K562 (cell line): Measurements from ENCODE around the gene VPREB1. TPM values are rescaled to one million over a fixed set of nuclear protein-coding genes. Genes with fewer than 3 reads are reported as not detected.
A peak's percentile ranks its signal among the peaks of the same experiment; 100 is the strongest.

ENCODE experiments used
- ARID3B ChIP-seq: fragments of 250-450 bp; sonication (Bioruptor Pico); IDR thresholded peaks from 2 replicates; pipeline ENCODE4 v1.4.0; 2020; ENCODE audit warnings: borderline replicate concordance
- BRD4 ChIP-seq: fragments of 200-600 bp; sonication (generic); IDR thresholded peaks from 2 replicates; pipeline ENCODE4 v1.6.1; 2017; ENCODE audit warnings: inconsistent platforms
- CREBBP ChIP-seq: IDR thresholded peaks from one replicate; pipeline ENCODE4 v1.6.1; 2012; ENCODE audit warnings: low read depth, mild to moderate bottlenecking, control low read depth, inconsistent platforms, low read length
- FOXK1 ChIP-seq: sonication (generic); formaldehyde crosslinking; IDR thresholded peaks from 2 replicates; pipeline ENCODE4 v1.8.0; 2022; ENCODE audit warnings: missing genetic modification reagents, mild to moderate bottlenecking, borderline replicate concordance
- GABPB2 ChIP-seq: fragments of 250-450 bp; sonication (Bioruptor Pico); conservative IDR thresholded peaks from 2 replicates; pipeline ENCODE4 v1.5.1; 2021; ENCODE audit warnings: mild to moderate bottlenecking
- JUND ChIP-seq, 2 experiments: IDR thresholded peaks; 2 replicates in 1 of 2; 3 replicates in 1 of 2; pipeline ENCODE4 v1.6.1; 2011; ENCODE audit warnings: borderline replicate concordance in 2 of 2, low read depth in 2 of 2, low read length in 2 of 2, improper control_type of control experiment in 1 of 2, missing biosample characterization in 1 of 2, missing genetic modification characterization in 1 of 2, missing genetic modification reagents in 1 of 2
- MTA3 ChIP-seq: fragments of 450-650 bp; formaldehyde crosslinking; IDR thresholded peaks from 2 replicates; pipeline ENCODE4 v1.6.1; 2017; ENCODE audit warnings: mild to moderate bottlenecking, borderline replicate concordance
- MTF1 ChIP-seq: fragments of 250-450 bp; sonication (Bioruptor Pico); IDR thresholded peaks from 2 replicates; pipeline ENCODE4 v1.9.0; 2021; ENCODE audit warnings: moderate library complexity, mild to moderate bottlenecking, inconsistent platforms, borderline replicate concordance
- NONO ChIP-seq, 2 experiments: fragments of 200-400 bp in 1 of 2; fragments of 450-650 bp in 1 of 2; formaldehyde crosslinking in 1 of 2; IDR thresholded peaks; 2 replicates each; pipeline ENCODE4 v1.6.1; 2017; ENCODE audit warnings: low read depth in 2 of 2, mild to moderate bottlenecking in 2 of 2, moderate library complexity in 2 of 2, low read length in 1 of 2
- RBM34 ChIP-seq: fragments of 200-400 bp; formaldehyde crosslinking; IDR thresholded peaks from 2 replicates; pipeline ENCODE4 v1.6.1; 2018; ENCODE audit warnings: low read length, borderline replicate concordance; ENCODE audit not compliant: insufficient read depth
- ZNF165 ChIP-seq: fragments of 250-450 bp; sonication (Bioruptor Pico); IDR thresholded peaks from 2 replicates; pipeline ENCODE4 v1.4.0; 2020; ENCODE audit warnings: borderline replicate concordance
- ZNF263 ChIP-seq: sonication (generic); formaldehyde crosslinking; IDR thresholded peaks from 2 replicates; pipeline ENCODE4 v1.8.0; 2022; ENCODE audit warnings: mild to moderate bottlenecking, missing genetic modification reagents, borderline replicate concordance
- ZNF408 ChIP-seq: fragments of 250-450 bp; sonication (Bioruptor Pico); IDR thresholded peaks from 2 replicates; pipeline ENCODE4 v1.4.0; 2020; ENCODE audit warnings: low read depth, mild to moderate bottlenecking, moderate library complexity
- ZNF780A ChIP-seq: fragments of 250-450 bp; sonication (Bioruptor Pico); IDR thresholded peaks from 2 replicates; pipeline ENCODE4 v1.5.0; 2021; ENCODE audit warnings: mild to moderate bottlenecking
- polyA plus RNA-seq, 8 experiments: library from polyadenylated mRNA; depleted of rRNA in 4 of 8; stranded (reverse) in 5 of 8; unstranded in 3 of 8; fragments of >200 nt; fragmentation: Nextera tagmentation in 2 of 8; fragmentation: Illumina TruSeq in 1 of 8; extraction: Ambion mirVana in 2 of 8; extraction: Trizol in 1 of 8; gene quantifications; 2 replicates each; pipeline versions ENCODE4 v1.2.1 to v1.2.3, GENCODE V29; 2011 to 2014; ENCODE audit warnings: inconsistent platforms in 1 of 8, missing spikeins in 1 of 8
- total RNA-seq, 7 experiments: library from RNA; depleted of rRNA in 6 of 7; stranded (reverse); fragments of >200 nt in 6 of 7; fragmentation: Illumina TruSeq in 2 of 7; extraction: Trizol in 2 of 7; gene quantifications; 2 replicates each; pipeline versions ENCODE4 v1.2.1 to v1.2.3, GENCODE V29; 2011 to 2021; ENCODE audit warnings: low replicate concordance in 1 of 7
- TF ChIP-seq, protein P1 (sequence below): fragments of 450-650 bp; IDR thresholded peaks from 2 replicates; pipeline ENCODE4 v1.6.1; 2014; ENCODE audit warnings: low read depth, mild to moderate bottlenecking, moderate library complexity, borderline replicate concordance
- TF ChIP-seq, protein P2 (sequence below), 2 experiments: fragments of 450-650 bp; IDR thresholded peaks; 2 replicates each; pipeline ENCODE4 v1.6.1; 2018; ENCODE audit warnings: mild to moderate bottlenecking in 2 of 2, low read depth in 1 of 2; ENCODE audit not compliant: partially characterized antibody in 2 of 2
- TF ChIP-seq, protein P3 (sequence below): fragments of 450-650 bp; conservative IDR thresholded peaks from 2 replicates; pipeline ENCODE4 v1.6.1; 2016; ENCODE audit warnings: missing genetic modification characterization, low read depth, mild to moderate bottlenecking, missing compliant biosample characterization, moderate library complexity

Gene VPREB1
- total and polyA plus RNA-seq, 9 of the 15 experiments (the other 6 are each of a cell fraction or from before 2014, with no cell fraction given), result not detected

GRCh38 chr22:22195265-22196017 lies 49.1 kb upstream of the VPREB1 start (continued):
- TF ChIP-seq ZNF263 (peak; percentile 81), MTA3 (peak; percentile 89; the same call in 1 of the 2 replicates), ZNF408 (CRISPR knock-in tag) (no peak), JUND (IDR thresholded peaks at IDR 0.05; ENCODE audit: borderline replicate concordance, low read depth, low read length) (peak; percentile 90), JUND (tag; IDR thresholded peaks at IDR 0.05; ENCODE audit: borderline replicate concordance, low read depth, low read length) (peak; percentile 75; the same call in 2 of the 3 replicates), BRD4 (no peak), NONO (IDR thresholded peaks at IDR 0.05; ENCODE audit: low read depth in 2 of 2, low read length in 1 of 2) (peak in 1 of 2 experiments; percentile 91; a peak in 1 of 4 replicates), CREBBP (no peak), ARID3B (CRISPR knock-in tag) (peak; percentile 64), MTF1 (CRISPR knock-in tag) (peak; percentile 66; the same call in 1 of the 2 replicates), RBM34 (no peak), GABPB2 (CRISPR knock-in tag) (no peak), ZNF165 (CRISPR knock-in tag) (0 out of 2 replicates have a peak, but pooled peaks have one; percentile 70), FOXK1 (CRISPR knock-in tag) (peak; percentile 88; the same call in 1 of the 2 replicates), ZNF780A (no peak)
- TF ChIP-seq, protein P1, sequence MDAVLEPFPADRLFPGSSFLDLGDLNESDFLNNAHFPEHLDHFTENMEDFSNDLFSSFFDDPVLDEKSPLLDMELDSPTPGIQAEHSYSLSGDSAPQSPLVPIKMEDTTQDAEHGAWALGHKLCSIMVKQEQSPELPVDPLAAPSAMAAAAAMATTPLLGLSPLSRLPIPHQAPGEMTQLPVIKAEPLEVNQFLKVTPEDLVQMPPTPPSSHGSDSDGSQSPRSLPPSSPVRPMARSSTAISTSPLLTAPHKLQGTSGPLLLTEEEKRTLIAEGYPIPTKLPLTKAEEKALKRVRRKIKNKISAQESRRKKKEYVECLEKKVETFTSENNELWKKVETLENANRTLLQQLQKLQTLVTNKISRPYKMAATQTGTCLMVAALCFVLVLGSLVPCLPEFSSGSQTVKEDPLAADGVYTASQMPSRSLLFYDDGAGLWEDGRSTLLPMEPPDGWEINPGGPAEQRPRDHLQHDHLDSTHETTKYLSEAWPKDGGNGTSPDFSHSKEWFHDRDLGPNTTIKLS, result peak; percentile 72; the same call in 1 of the 2 replicates
- TF ChIP-seq, protein P2, sequence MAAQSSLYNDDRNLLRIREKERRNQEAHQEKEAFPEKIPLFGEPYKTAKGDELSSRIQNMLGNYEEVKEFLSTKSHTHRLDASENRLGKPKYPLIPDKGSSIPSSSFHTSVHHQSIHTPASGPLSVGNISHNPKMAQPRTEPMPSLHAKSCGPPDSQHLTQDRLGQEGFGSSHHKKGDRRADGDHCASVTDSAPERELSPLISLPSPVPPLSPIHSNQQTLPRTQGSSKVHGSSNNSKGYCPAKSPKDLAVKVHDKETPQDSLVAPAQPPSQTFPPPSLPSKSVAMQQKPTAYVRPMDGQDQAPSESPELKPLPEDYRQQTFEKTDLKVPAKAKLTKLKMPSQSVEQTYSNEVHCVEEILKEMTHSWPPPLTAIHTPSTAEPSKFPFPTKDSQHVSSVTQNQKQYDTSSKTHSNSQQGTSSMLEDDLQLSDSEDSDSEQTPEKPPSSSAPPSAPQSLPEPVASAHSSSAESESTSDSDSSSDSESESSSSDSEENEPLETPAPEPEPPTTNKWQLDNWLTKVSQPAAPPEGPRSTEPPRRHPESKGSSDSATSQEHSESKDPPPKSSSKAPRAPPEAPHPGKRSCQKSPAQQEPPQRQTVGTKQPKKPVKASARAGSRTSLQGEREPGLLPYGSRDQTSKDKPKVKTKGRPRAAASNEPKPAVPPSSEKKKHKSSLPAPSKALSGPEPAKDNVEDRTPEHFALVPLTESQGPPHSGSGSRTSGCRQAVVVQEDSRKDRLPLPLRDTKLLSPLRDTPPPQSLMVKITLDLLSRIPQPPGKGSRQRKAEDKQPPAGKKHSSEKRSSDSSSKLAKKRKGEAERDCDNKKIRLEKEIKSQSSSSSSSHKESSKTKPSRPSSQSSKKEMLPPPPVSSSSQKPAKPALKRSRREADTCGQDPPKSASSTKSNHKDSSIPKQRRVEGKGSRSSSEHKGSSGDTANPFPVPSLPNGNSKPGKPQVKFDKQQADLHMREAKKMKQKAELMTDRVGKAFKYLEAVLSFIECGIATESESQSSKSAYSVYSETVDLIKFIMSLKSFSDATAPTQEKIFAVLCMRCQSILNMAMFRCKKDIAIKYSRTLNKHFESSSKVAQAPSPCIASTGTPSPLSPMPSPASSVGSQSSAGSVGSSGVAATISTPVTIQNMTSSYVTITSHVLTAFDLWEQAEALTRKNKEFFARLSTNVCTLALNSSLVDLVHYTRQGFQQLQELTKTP (IDR thresholded peaks at IDR 0.05; ENCODE audit: low read depth in 1 of 2, partially characterized antibody in 2 of 2), result peak; percentile 29 to 73
- TF ChIP-seq, protein P3, sequence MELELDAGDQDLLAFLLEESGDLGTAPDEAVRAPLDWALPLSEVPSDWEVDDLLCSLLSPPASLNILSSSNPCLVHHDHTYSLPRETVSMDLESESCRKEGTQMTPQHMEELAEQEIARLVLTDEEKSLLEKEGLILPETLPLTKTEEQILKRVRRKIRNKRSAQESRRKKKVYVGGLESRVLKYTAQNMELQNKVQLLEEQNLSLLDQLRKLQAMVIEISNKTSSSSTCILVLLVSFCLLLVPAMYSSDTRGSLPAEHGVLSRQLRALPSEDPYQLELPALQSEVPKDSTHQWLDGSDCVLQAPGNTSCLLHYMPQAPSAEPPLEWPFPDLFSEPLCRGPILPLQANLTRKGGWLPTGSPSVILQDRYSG, result no peak
